Fibroblast of lung (primary cell): ENCODE data around the gene TRIM24.

Source experiments
- CTCF ChIP-seq, 2 donors: IDR thresholded peaks in 1 of 2; conservative IDR thresholded peaks in 1 of 2; 1 replicate in 1 of 2; 2 replicates in 1 of 2; pipeline ENCODE4 v1.5.1; 2011 to 2012; ENCODE audit warnings: low read length in 2 of 2, control low read depth in 1 of 2, inconsistent platforms in 1 of 2, low read depth in 1 of 2, mild to moderate bottlenecking in 1 of 2
- EZH2 ChIP-seq: IDR thresholded peaks from 2 replicates; pipeline ENCODE4 v1.5.1; 2012; ENCODE audit warnings: low read length, control low read depth, mild to moderate bottlenecking; ENCODE audit errors: missing control alignments

- TF ChIP-seq EZH2 (no peak), CTCF (conservative IDR thresholded peaks at IDR 0.05 in 1 of 2, IDR thresholded peaks at IDR 0.05 in 1 of 2; ENCODE audit: low read depth in 1 of 2, low read length in 2 of 2) (no peak)
Measured at GRCh38 chr7:138551102-138551501, 91.0 kb downstream of the TRIM24 start.
